ENCODE data around the gene FOXN1.

- TF ChIP-seq CTCF (IDR thresholded peaks at IDR 0.05; ENCODE audit: insufficient read depth, low read depth, low read length) (no peak), EZH2 (IDR thresholded peaks at IDR 0.05; ENCODE audit: insufficient read depth, low read length) (no peak)
Observed at GRCh38 chr17:28569446-28569845, 63.3 kb downstream of the FOXN1 start.

All from astrocyte (in vitro differentiated cells and primary cell).